D721Med (cell line): Measurements from ENCODE around the gene RBM4B.

ENCODE experiments used
- DNase-seq: peaks from one replicate; pipeline ENCODE4 v3.0.0; 2011; ENCODE audit warnings: low spot score; ENCODE audit not compliant: insufficient read length
- FAIRE-seq: peaks from 2 replicates; lab custom pipeline; 2011; peaks lifted over from hg19 to GRCh38; lab: Jason Lieb, UNC
- CTCF ChIP-seq: IDR thresholded peaks from 2 replicates; pipeline ENCODE4 v1.5.1; 2012; ENCODE audit warnings: mild to moderate bottlenecking, control low read depth; ENCODE audit not compliant: insufficient read depth; ENCODE audit errors: missing control alignments

The RBM4B gene

DNA sequence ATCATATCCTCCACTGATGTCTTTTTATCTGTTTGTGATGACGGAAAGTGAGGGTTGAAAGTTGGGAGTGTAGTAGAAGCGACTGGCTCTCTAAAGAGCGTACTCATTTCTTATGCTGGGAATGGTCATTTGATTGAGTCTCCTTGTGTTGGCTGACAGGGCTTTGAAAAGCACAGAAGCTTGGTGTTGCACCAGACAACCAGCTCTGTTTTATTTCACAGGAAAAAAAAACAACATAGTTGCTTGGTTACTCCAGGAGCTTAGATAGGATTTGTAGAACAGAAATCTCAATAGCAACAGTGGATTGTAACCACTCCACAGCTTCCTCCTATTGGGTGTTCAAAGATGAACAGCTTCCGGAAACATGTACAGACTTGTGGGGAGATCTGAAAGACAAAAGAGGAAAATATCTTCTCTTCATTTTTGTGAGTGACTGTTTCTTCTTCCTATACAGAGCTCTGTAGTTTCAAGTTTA lies 58.6 kb downstream of the RBM4B start:
- DNase-seq (no peak), FAIRE-seq (no peak)
- no peak for TF ChIP-seq CTCF

- no peak for TF ChIP-seq CTCF
- DNase-seq (no peak), FAIRE-seq (no peak)
Measured at GRCh38 chr11:66617155-66617834, 60.4 kb downstream of the RBM4B start.

DNA sequence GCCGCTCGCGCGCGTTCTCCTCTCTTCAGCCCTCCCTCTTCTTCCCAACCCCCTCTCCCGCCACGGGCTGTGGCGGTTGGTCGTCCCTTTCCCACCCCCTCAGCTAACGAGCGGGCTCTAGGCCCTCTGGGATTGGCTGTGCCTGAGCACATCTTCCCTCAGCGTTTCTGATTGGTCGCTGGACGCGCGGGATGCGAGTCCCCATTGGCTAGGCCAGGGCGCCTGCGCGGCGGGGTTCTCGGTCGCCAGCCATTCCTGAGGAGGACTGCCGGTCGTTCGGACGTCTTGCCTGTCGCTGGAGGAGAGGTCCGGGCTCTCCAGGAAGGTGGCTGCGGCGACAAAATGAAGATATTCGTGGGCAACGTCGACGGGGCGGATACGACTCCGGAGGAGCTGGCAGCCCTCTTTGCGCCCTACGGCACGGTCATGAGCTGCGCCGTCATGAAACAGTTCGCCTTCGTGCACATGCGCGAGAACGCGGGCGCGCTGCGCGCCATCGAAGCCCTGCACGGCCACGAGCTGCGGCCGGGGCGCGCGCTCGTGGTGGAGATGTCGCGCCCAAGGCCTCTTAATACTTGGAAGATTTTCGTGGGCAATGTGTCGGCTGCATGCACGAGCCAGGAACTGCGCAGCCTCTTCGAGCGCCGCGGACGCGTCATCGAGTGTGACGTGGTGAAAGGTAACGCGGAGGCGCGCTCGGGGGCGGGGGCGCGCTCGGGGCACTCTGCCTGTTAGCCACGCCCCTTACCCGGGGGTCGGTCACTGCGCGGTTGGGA lies 61.1 kb downstream of the RBM4B start, which contains the start of gene RBM14:
Gene RBM14, plus strand, starts transcription at position 252 of the 776 bp plus-strand sequence. Its CDS starts 91 bp downstream, at position 343.
- FAIRE-seq (no peak), DNase-seq (peak; percentile 94)
- no peak for TF ChIP-seq CTCF
